ENCODE results near the gene BRI3BP.
A peak's percentile ranks its signal among the peaks of the same experiment; 100 is the strongest.

BRI3BP gene, protein sequence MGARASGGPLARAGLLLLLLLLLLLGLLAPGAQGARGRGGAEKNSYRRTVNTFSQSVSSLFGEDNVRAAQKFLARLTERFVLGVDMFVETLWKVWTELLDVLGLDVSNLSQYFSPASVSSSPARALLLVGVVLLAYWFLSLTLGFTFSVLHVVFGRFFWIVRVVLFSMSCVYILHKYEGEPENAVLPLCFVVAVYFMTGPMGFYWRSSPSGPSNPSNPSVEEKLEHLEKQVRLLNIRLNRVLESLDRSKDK

DNA sequence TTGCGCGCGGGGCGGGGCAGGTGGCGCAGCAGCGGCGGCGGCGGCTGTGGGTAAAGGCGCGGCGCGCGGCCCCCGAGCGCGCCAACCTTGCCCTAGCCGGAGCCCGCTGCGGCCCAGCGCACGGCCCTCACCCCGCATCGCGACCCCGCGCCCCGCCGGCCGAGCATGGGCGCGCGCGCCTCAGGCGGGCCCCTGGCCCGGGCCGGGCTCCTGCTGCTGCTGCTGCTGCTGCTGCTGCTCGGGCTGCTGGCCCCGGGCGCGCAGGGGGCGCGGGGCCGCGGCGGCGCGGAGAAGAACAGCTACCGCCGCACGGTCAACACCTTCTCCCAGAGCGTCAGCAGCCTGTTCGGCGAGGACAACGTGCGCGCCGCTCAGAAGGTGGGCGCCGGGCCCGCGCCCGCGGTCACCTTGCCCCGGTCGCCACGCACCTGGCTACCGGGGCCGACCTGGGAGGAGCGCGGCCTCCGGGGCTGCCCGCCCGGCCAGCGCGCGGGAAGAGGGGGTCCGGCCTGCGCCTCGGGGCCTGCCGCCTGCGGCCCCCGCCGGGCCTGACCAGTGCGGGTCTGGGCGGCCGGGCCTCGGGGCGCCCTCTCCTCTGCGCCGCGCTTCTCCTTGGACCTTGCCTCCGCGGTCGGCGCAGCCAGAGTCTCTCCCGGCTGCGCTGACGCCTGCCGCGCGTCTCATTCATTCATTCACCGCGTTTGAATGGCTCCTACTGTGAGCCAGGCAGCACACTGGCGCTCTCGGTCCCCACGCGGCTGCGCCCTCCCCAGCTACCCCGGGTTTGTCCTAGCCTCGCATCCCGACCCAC is at the start of gene BRI3BP:
Gene BRI3BP (plus strand): TSS at position 20 of the 811 bp plus-strand sequence. CDS start 146 bp downstream, at position 166.
- Mint-ChIP-seq H3K4me3 (peak within 1 kb of the TSS; percentile 97), H3K4me1 (peaks cover 27% of the 10 kb centered on the region), H3K36me3 (no peaks in the 10 kb centered on the region), H3K27ac (peak within 1 kb of the TSS; percentile 85), H3K9me3 (no peaks in the 10 kb centered on the region), H3K27me3 (no peaks in the 10 kb centered on the region)
- DNase-seq (ENCODE audit: low spot score in 2 of 2), result peak; percentile 20 to 74
- ATAC-seq (ENCODE audit: low read depth), result peak; percentile 63

GRCh38 chr12:124946447-124946793 is 47.0 kb upstream of the BRI3BP start:
- no peaks in the 10 kb centered on the region for H3K27me3 Mint-ChIP-seq
- no peak overlapping the region for H3K4me3 Mint-ChIP-seq
- ATAC-seq (ENCODE audit: low read depth) (no peak), DNase-seq (ENCODE audit: low spot score in 2 of 2) (no peak)
- H3K27ac Mint-ChIP-seq, result no peak overlapping the region
- H3K4me1 Mint-ChIP-seq, result no peaks in the 10 kb centered on the region
- H3K36me3 Mint-ChIP-seq, result peaks cover 24% of the 10 kb centered on the region
- H3K9me3 Mint-ChIP-seq, result no peaks in the 10 kb centered on the region

DNA sequence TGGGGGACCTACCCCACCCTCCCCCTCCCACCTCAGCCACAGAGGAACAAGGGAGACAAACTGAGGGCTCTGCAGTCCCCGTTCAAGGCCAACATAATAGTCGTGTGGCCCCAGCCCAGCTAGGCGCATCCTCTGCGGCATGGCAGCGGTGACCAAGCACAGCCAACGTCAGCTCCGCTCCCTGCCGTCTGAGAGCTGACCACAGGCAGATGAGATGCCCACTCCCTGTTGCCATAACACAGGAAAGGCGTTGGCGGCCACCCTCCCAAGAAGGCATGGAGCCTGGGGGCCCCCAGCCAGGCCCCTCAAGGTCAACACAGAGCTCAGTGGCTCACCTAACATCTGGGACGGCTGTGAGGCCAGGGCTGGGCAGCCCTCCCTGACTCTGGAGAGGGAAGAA is 46.4 kb upstream of the BRI3BP start:
- no peak overlapping the region for H3K27ac Mint-ChIP-seq
- ATAC-seq (ENCODE audit: low read depth) (no peak), DNase-seq (ENCODE audit: low spot score in 2 of 2) (no peak)
- no peaks in the 10 kb centered on the region for H3K9me3 Mint-ChIP-seq
- H3K27me3 Mint-ChIP-seq, result no peaks in the 10 kb centered on the region
- H3K4me1 Mint-ChIP-seq, result no peaks in the 10 kb centered on the region
- peaks cover 25% of the 10 kb centered on the region for H3K36me3 Mint-ChIP-seq
- H3K4me3 Mint-ChIP-seq, result no peak overlapping the region

DNA sequence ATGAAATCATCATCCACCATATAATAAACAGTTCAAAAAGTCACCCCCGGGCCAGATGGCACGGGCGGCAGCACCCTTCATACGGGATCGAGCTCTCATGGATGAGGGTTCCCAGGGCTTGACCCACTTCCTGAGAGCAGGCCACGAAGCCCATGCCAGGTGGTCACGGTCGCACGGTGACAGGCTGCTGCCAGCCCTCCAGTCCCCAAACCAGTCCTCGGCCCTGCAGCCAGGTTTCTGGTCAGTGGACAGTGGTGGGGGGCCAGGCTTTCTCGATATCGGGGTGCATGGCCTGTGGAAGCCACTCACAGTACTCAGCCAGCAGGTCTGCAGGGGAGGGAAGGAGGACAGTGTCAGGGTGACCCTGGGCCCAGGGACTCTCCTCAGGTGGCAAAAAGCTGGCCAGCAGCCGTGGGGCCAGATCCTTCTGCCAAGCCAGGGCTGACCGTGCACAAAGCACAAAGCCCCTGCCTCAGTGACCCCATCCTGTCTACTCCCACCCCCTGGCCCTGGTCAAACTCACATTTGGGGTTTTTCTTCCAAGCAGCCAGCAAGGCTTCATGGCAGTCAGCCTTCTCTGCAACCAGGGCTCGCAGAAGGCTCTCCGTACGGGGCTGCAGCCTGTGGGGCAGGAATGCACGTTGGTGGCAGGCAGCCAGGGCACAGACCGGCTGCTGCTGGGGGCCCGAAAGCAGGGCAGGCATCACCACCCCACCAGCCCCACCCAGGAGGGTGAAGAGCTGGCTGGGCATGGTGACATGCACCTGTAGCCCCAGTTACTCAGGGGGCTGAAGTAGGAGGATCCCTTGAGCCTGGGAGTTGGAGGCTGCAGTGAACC is 45.7 kb upstream of the BRI3BP start:
- Mint-ChIP-seq H3K4me3 (no peak overlapping the region), H3K27me3 (no peaks in the 10 kb centered on the region), H3K4me1 (no peaks in the 10 kb centered on the region), H3K27ac (no peak overlapping the region), H3K36me3 (peaks cover 25% of the 10 kb centered on the region), H3K9me3 (no peaks in the 10 kb centered on the region)
- DNase-seq (ENCODE audit: low spot score in 2 of 2) (no peak), ATAC-seq (ENCODE audit: low read depth) (no peak)

GRCh38 chr12:124949066-124949465 is 44.4 kb upstream of the BRI3BP start:
- no peak for DNase-seq (ENCODE audit: low spot score in 2 of 2)
- H3K9me3 Mint-ChIP-seq, result no peaks in the 10 kb centered on the region
- H3K4me1 Mint-ChIP-seq, result no peaks in the 10 kb centered on the region
- no peaks in the 10 kb centered on the region for H3K27me3 Mint-ChIP-seq
- no peak overlapping the region for H3K27ac Mint-ChIP-seq
- H3K36me3 Mint-ChIP-seq, result peaks cover 29% of the 10 kb centered on the region
- ATAC-seq (ENCODE audit: low read depth), result no peak
- no peak overlapping the region for H3K4me3 Mint-ChIP-seq

GRCh38 chr12:124949779-124950728 is 43.4 kb upstream of the BRI3BP start:
- peaks cover 30% of the 10 kb centered on the region for H3K36me3 Mint-ChIP-seq
- H3K27me3 Mint-ChIP-seq, result no peaks in the 10 kb centered on the region

GRCh38 chr12:124952295-124952694 is 41.1 kb upstream of the BRI3BP start:
- no peaks in the 10 kb centered on the region for H3K9me3 Mint-ChIP-seq
- H3K4me1 Mint-ChIP-seq, result no peaks in the 10 kb centered on the region
- no peak for ATAC-seq (ENCODE audit: low read depth)
- H3K36me3 Mint-ChIP-seq, result peaks cover 27% of the 10 kb centered on the region
- no peaks in the 10 kb centered on the region for H3K27me3 Mint-ChIP-seq
- H3K4me3 Mint-ChIP-seq, result no peak overlapping the region
- H3K27ac Mint-ChIP-seq, result no peak overlapping the region
- DNase-seq (ENCODE audit: low spot score in 2 of 2), result no peak

More at GRCh38 chr12:124949779-124950728, 43.4 kb upstream of the BRI3BP start:
- Mint-ChIP-seq H3K27ac (no peak overlapping the region), H3K4me1 (no peaks in the 10 kb centered on the region), H3K9me3 (no peaks in the 10 kb centered on the region), H3K4me3 (no peak overlapping the region)
- DNase-seq (ENCODE audit: low spot score in 2 of 2), result no peak
- ATAC-seq (ENCODE audit: low read depth), result no peak

DNA sequence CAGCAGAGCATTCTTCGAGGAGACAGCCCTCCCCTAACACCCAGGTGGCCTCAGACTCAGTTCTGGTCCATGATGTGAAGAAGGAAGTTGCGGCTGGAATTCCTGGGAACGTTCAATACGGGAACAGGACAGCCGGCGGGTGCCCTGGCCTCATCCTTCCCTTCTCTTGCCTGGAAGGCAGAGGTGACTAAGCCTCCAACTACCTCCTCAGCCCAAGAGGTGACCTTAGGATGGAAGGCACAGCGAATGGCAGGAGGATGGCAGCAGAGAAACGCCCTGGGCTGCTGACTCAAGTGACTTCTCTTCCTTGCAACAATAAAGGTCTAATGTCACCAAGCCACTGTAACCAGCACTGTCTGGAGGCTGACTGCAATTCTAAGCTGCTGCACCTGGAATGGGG is 40.6 kb upstream of the BRI3BP start:
- H3K36me3 Mint-ChIP-seq, result peaks cover 28% of the 10 kb centered on the region
- H3K4me1 Mint-ChIP-seq, result no peaks in the 10 kb centered on the region
- no peaks in the 10 kb centered on the region for H3K9me3 Mint-ChIP-seq
- no peak overlapping the region for H3K4me3 Mint-ChIP-seq
- ATAC-seq (ENCODE audit: low read depth), result no peak
- DNase-seq (ENCODE audit: low spot score in 2 of 2), result no peak
- H3K27ac Mint-ChIP-seq, result no peak overlapping the region
- H3K27me3 Mint-ChIP-seq, result no peaks in the 10 kb centered on the region

GRCh38 chr12:124953689-124954405 is 39.6 kb upstream of the BRI3BP start:
- no peak for ATAC-seq (ENCODE audit: low read depth)
- H3K36me3 Mint-ChIP-seq, result peaks cover 30% of the 10 kb centered on the region
- no peak for DNase-seq (ENCODE audit: low spot score in 2 of 2)
- H3K4me3 Mint-ChIP-seq, result no peak overlapping the region
- no peaks in the 10 kb centered on the region for H3K9me3 Mint-ChIP-seq
- no peaks in the 10 kb centered on the region for H3K4me1 Mint-ChIP-seq
- H3K27ac Mint-ChIP-seq, result peak overlapping the region; percentile 68
- H3K27me3 Mint-ChIP-seq, result no peaks in the 10 kb centered on the region

GRCh38 chr12:124954771-124955170 is 38.7 kb upstream of the BRI3BP start:
- no peak for ATAC-seq (ENCODE audit: low read depth)
- no peak for DNase-seq (ENCODE audit: low spot score in 2 of 2)
- peaks cover 26% of the 10 kb centered on the region for H3K36me3 Mint-ChIP-seq
- no peaks in the 10 kb centered on the region for H3K4me1 Mint-ChIP-seq
- H3K27me3 Mint-ChIP-seq, result no peaks in the 10 kb centered on the region
- H3K9me3 Mint-ChIP-seq, result no peaks in the 10 kb centered on the region
- peak overlapping the region; percentile 38 for H3K27ac Mint-ChIP-seq
- no peak overlapping the region for H3K4me3 Mint-ChIP-seq

GRCh38 chr12:124956571-124956970 is 36.9 kb upstream of the BRI3BP start:
- no peak overlapping the region for H3K27ac Mint-ChIP-seq
- H3K4me1 Mint-ChIP-seq, result no peaks in the 10 kb centered on the region
- ATAC-seq (ENCODE audit: low read depth), result no peak
- DNase-seq (ENCODE audit: low spot score in 2 of 2), result no peak
- H3K27me3 Mint-ChIP-seq, result no peaks in the 10 kb centered on the region
- H3K36me3 Mint-ChIP-seq, result peaks cover 19% of the 10 kb centered on the region
- no peaks in the 10 kb centered on the region for H3K9me3 Mint-ChIP-seq
- no peak overlapping the region for H3K4me3 Mint-ChIP-seq

GRCh38 chr12:124961055-124961454 is 32.4 kb upstream of the BRI3BP start:
- H3K27ac Mint-ChIP-seq, result no peak overlapping the region
- DNase-seq (ENCODE audit: low spot score in 2 of 2), result no peak
- no peaks in the 10 kb centered on the region for H3K9me3 Mint-ChIP-seq
- no peak overlapping the region for H3K4me3 Mint-ChIP-seq
- H3K27me3 Mint-ChIP-seq, result no peaks in the 10 kb centered on the region
- no peaks in the 10 kb centered on the region for H3K4me1 Mint-ChIP-seq
- H3K36me3 Mint-ChIP-seq, result peaks cover 27% of the 10 kb centered on the region
- no peak for ATAC-seq (ENCODE audit: low read depth)

GRCh38 chr12:124963211-124963610 is 30.2 kb upstream of the BRI3BP start:
- Mint-ChIP-seq H3K4me1 (no peaks in the 10 kb centered on the region), H3K4me3 (no peak overlapping the region), H3K36me3 (peaks cover 22% of the 10 kb centered on the region), H3K27me3 (no peaks in the 10 kb centered on the region), H3K27ac (no peak overlapping the region), H3K9me3 (no peaks in the 10 kb centered on the region)
- ATAC-seq (ENCODE audit: low read depth), result no peak
- DNase-seq (ENCODE audit: low spot score in 2 of 2), result no peak

Measured in memory B cell (primary cell).